ENCODE measurements around the gene CELSR1.
"Not testable (repeated sequence)": the region's sequence is repeated elsewhere in the genome, so short reads cannot be mapped to it uniquely, and the experiment has no call there.

Gene CELSR1

DNA sequence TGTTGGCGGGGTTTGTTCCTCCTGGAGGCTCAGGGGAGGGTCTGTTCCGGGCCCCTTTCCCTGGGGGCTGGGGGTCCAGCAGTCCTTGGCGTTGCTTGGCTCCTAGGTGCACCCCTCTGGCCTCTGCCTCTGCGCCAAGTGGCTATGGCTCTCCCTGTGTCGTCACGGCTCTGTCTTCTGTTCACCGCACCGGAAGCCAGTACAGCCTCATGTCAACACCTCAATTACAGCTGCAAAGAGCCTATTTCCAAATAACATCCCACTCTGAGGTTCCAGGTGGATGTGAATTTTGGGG is 64.8 kb downstream of the CELSR1 start:
- Mint-ChIP-seq H3K4me1 (ENCODE audit: low read depth) (no peaks in the 10 kb centered on the region), H3K27me3 (ENCODE audit: low read depth) (no peaks in the 10 kb centered on the region), H3K36me3 (ENCODE audit: low read depth) (peaks cover 2% of the 10 kb centered on the region), H3K4me3 (no peak overlapping the region), H3K9me3 (peaks cover 4% of the 10 kb centered on the region), H3K27ac (no peak overlapping the region)
- no peak for DNase-seq (ENCODE audit: low spot score)

DNA sequence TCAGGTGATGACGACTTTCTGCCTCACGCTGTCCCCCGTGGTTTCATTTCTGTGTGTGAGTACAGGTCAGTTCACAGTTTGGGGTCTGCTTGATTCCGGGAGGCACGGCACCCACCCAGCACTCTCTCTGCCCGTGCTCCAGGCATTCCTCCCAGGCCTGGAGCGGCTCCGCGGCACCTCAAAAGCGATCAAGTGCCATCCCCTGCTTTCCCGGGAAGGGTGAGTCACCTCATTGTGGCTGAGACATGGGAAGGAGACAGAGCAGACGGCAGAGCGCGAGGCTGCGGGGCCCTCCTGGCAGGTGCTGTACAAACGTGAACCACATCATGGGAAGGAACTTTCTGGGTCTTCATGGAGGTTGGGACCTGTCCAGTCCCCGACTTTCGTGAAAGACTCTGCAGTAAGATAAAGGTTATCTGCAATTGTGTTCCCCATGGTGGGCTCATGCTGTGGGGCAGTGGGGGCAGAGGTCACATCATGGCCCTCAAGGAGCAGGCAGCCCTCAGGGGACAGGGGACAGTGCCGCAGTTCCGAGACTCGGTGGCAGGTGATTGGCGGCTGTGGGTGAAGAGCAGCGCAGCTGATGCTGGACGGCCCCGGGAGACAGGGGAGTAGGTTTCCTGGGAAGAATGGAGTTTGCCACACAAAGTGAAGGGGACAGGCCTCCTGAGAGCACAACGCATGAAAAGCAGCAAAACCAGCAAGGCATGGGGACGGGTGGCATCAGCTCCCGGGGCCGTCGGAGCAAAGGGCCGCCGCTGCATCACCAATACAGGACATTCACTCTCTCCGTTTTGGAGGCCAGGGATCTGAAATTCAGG is 65.3 kb downstream of the CELSR1 start:
- DNase-seq (ENCODE audit: low spot score), result no peak
- no peak overlapping the region for H3K27ac Mint-ChIP-seq
- no peaks in the 10 kb centered on the region for H3K4me1 Mint-ChIP-seq (ENCODE audit: low read depth)
- H3K9me3 Mint-ChIP-seq, result peaks cover 4% of the 10 kb centered on the region
- H3K4me3 Mint-ChIP-seq, result no peak overlapping the region
- H3K36me3 Mint-ChIP-seq (ENCODE audit: low read depth), result peaks cover 2% of the 10 kb centered on the region
- no peaks in the 10 kb centered on the region for H3K27me3 Mint-ChIP-seq (ENCODE audit: low read depth)

DNA sequence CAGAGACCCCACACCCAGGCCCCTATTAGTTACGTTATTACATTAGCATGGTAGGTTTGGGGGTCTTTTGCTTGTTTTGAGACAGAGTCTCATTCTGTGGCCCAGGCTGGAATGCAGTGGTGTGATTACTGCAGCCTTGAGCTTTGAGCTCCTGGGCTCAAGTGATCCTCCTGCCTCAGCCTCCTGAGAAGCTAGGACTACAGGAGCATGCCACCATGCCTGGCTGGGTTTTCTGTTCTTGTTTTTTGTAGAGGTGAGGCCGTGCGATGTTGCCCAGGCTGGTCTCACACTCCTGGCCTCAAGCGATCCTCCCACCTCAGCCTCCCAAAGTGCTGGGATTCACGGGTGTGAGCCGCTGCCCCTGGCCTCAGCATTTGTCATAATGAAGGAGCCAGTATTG is 66.1 kb downstream of the CELSR1 start:
- not testable (repeated sequence) for H3K27ac Mint-ChIP-seq; H3K4me3 Mint-ChIP-seq; DNase-seq (ENCODE audit: low spot score); H3K36me3 Mint-ChIP-seq (ENCODE audit: low read depth); H3K27me3 Mint-ChIP-seq (ENCODE audit: low read depth); H3K9me3 Mint-ChIP-seq; H3K4me1 Mint-ChIP-seq (ENCODE audit: low read depth)

DNA sequence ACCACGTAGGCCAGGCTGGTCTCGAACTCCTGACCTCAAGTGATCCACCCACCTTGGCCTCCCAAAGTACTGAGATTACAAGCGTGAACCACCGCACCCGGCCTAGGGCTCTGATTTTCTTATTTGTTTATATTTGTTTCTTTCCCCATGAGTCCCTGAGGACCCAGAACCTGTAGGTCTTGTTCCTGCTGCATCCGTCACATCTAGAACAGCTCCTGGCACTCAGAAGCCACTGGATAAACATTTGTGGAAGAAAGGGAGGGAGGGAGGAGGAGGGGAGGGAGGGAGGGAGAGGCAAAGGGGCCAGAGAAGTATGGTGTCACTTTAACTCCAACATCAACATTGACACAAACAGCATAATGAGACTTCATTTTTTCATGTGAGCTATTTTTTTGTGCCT is 67.7 kb downstream of the CELSR1 start:
- Mint-ChIP-seq H3K36me3 (ENCODE audit: low read depth) (peaks cover 2% of the 10 kb centered on the region), H3K9me3 (peaks cover 4% of the 10 kb centered on the region), H3K27ac (no peak overlapping the region), H3K27me3 (ENCODE audit: low read depth) (no peaks in the 10 kb centered on the region), H3K4me3 (no peak overlapping the region), H3K4me1 (ENCODE audit: low read depth) (no peaks in the 10 kb centered on the region)
- DNase-seq (ENCODE audit: low spot score), result no peak

DNA sequence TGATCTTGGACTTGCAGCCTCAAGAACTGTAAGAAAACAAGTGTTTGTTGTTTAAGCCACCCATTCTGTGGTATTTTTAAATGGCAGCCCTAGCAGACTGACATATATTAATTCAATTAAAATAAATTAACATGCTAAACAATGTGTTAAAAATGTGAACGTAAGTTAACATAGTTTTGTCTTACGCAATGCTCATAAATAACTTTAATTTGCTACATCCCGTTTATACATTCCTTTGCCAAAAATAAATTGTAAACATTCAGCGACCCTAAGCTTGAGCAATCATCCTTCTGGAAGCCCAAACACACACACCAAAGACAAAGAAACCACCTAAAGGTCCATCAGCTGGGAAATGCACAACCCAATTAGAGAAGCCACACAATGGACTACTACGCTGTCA is 70.4 kb downstream of the CELSR1 start:
- no peaks in the 10 kb centered on the region for H3K27me3 Mint-ChIP-seq (ENCODE audit: low read depth)
- H3K4me1 Mint-ChIP-seq (ENCODE audit: low read depth), result no peaks in the 10 kb centered on the region
- peaks cover 4% of the 10 kb centered on the region for H3K9me3 Mint-ChIP-seq
- no peak for DNase-seq (ENCODE audit: low spot score)
- H3K4me3 Mint-ChIP-seq, result no peak overlapping the region
- H3K27ac Mint-ChIP-seq, result no peak overlapping the region
- H3K36me3 Mint-ChIP-seq (ENCODE audit: low read depth), result peaks cover 2% of the 10 kb centered on the region

DNA sequence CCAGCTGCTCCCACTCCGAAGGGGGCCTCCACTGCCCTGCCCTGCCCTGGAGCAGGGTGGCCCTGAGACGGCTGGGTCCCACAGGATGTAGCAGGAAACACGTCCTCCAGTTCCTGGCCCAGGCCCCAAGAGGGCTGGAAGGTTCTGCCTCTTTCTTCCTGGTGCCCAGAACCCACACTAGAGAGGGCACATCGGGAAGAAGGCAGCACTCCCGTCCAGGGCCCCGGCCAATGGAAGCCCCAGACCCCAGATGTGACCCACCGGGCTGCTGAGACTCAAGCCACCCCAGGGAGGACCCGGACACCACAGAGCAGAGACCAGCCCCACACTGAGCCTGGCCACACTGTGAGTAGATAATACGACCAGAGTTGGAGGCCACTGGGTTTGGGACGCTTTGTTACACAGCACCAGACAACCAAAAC is 71.2 kb downstream of the CELSR1 start:
- no peak overlapping the region for H3K27ac Mint-ChIP-seq
- H3K4me1 Mint-ChIP-seq (ENCODE audit: low read depth), result no peaks in the 10 kb centered on the region
- no peak overlapping the region for H3K4me3 Mint-ChIP-seq
- H3K9me3 Mint-ChIP-seq, result peaks cover 4% of the 10 kb centered on the region
- DNase-seq (ENCODE audit: low spot score), result no peak
- no peaks in the 10 kb centered on the region for H3K27me3 Mint-ChIP-seq (ENCODE audit: low read depth)
- peaks cover 2% of the 10 kb centered on the region for H3K36me3 Mint-ChIP-seq (ENCODE audit: low read depth)

DNA sequence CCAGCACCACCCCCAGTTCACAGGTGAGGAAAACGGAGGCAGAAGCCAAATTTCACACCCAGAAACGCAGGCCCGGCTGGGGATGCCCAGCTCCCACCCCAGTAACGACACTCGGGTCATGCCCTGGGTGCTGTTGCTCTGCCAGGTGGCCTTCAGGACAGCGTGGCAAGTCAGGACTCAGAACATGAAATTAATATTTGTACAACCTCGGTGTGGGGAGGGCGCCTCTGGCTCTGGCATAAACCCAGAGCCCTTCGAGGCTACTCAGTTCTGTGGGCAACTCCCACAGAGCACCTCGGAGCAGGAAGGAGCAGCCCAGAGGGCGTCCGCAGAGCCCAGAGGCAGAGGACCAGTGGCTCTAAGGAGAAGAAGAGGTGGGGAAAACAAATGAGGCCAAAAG is 71.6 kb downstream of the CELSR1 start:
- no peaks in the 10 kb centered on the region for H3K27me3 Mint-ChIP-seq (ENCODE audit: low read depth)
- no peak for DNase-seq (ENCODE audit: low spot score)
- no peak overlapping the region for H3K27ac Mint-ChIP-seq
- H3K4me3 Mint-ChIP-seq, result no peak overlapping the region
- H3K36me3 Mint-ChIP-seq (ENCODE audit: low read depth), result peaks cover 2% of the 10 kb centered on the region
- no peaks in the 10 kb centered on the region for H3K4me1 Mint-ChIP-seq (ENCODE audit: low read depth)
- H3K9me3 Mint-ChIP-seq, result peaks cover 4% of the 10 kb centered on the region

DNA sequence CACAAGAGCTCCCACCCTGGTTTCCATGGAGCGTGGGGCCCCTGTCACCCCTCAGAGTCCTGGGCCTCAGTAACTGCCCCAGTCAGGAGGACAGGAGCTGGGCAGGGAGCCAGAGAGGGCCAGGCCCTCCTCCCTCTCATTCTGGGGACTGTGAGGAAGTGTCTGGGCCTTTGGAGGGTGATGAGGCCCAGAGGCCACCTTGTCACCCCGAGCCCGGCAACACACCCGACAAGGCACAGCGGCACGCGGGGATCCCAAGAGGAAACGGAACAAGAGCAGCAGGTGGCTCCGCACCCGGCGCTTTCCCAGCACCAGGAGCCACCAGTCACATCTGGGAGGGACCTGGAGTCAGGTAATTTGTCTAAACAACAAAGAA is 72.1 kb downstream of the CELSR1 start:
- Mint-ChIP-seq H3K27me3 (ENCODE audit: low read depth) (no peaks in the 10 kb centered on the region), H3K4me3 (no peak overlapping the region), H3K27ac (no peak overlapping the region), H3K4me1 (ENCODE audit: low read depth) (no peaks in the 10 kb centered on the region), H3K36me3 (ENCODE audit: low read depth) (peaks cover 2% of the 10 kb centered on the region), H3K9me3 (peaks cover 4% of the 10 kb centered on the region)
- DNase-seq (ENCODE audit: low spot score), result no peak

DNA sequence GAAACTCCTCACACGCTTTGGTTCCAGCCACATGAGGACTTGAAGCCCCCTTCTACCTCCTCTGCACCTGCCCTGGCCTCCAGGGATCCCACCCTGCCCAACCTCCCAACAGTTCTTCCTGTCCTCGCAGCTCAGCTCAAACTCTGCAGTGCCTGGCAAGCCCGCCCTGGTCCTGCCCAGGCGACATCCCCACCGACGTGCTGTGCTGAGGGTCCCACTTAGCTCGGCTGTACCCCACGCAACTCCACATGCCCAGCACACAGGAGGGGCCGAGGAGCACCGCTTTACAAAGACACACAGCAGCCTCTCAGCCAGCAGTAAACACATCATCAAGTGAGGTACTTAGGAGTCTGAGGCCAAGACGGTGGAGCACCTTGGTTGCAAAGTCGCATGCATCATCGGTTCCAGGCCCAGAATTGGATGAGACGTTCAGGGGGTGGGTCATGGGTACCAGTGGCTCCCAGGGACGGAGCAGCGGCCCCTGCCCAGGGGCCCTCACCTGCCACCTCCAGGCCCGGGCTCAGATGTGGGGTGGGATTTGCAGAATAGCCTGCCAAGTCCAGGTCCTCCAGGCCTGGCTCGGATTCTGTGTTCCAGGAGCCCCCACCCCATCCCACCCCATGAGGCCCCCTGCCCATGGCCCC is 72.6 kb downstream of the CELSR1 start:
- Mint-ChIP-seq H3K4me3 (no peak overlapping the region), H3K4me1 (ENCODE audit: low read depth) (no peaks in the 10 kb centered on the region), H3K9me3 (peaks cover 4% of the 10 kb centered on the region), H3K36me3 (ENCODE audit: low read depth) (peaks cover 2% of the 10 kb centered on the region), H3K27me3 (ENCODE audit: low read depth) (no peaks in the 10 kb centered on the region), H3K27ac (no peak overlapping the region)
- DNase-seq (ENCODE audit: low spot score), result no peak

DNA sequence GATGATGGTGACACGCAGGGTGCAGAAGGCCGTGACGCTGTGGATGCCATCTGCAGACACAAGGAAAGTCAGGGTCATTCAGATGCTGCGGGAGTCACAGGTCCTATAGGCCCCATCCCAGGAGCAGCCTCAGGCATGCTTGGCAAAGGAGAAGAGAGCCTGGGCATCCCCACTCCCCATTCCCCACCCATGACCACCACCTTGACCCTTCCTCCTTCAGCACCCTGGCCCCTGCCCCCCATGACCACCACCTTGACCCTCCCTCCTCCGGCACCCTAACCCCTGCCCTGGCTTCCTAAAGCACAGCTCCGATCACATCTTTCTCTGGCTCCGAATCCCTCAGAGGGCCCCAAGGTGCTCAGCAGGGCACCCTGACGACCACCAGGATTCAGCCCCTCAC is 73.1 kb downstream of the CELSR1 start:
- H3K27ac Mint-ChIP-seq, result no peak overlapping the region
- H3K27me3 Mint-ChIP-seq (ENCODE audit: low read depth), result no peaks in the 10 kb centered on the region
- no peak overlapping the region for H3K4me3 Mint-ChIP-seq
- H3K9me3 Mint-ChIP-seq, result no peaks in the 10 kb centered on the region
- H3K36me3 Mint-ChIP-seq (ENCODE audit: low read depth), result peaks cover 2% of the 10 kb centered on the region
- no peak for DNase-seq (ENCODE audit: low spot score)
- no peaks in the 10 kb centered on the region for H3K4me1 Mint-ChIP-seq (ENCODE audit: low read depth)

DNA sequence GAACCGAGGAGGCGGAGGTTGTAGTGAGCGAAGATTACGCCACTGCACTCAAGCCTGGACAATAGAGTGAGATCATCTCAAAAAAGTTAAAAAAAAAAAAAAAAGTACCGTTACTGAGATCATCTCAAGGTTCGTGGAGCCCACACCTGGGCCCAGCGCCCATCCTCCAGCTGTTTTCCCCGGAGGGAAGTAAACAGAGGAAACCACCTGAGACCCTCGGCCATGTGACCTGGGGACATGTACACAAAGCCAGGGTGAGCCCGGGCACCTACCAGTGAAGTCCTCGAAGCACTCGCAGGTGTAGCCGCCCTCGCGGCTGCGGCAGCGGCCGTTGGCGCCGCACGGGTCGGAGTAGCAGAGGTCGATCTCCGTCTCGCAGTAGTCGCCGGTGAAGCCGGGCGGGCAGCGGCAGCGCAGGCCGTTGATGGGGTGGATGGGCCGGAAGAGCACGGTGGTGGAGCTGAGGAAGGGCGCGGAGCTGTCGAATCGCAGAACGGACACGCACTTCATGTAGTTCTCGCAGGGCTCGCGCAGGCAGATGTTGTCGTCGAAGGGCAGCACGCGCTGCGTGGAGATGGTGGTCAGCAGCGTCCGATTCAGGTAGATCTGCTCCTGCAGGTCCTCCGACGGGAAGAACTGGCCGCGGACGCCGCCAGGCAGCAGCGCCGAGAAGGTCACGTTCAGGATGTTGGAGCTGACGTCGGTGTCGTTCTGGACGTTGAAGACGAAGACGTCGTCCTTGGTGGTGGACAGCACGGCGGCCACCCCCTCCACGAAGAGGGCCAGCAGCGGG is 73.8 kb downstream of the CELSR1 start:
- no peak overlapping the region for H3K27ac Mint-ChIP-seq
- H3K27me3 Mint-ChIP-seq (ENCODE audit: low read depth), result no peaks in the 10 kb centered on the region
- no peak overlapping the region for H3K4me3 Mint-ChIP-seq
- H3K9me3 Mint-ChIP-seq, result no peaks in the 10 kb centered on the region
- peaks cover 2% of the 10 kb centered on the region for H3K36me3 Mint-ChIP-seq (ENCODE audit: low read depth)
- DNase-seq (ENCODE audit: low spot score), result no peak
- H3K4me1 Mint-ChIP-seq (ENCODE audit: low read depth), result no peaks in the 10 kb centered on the region

DNA sequence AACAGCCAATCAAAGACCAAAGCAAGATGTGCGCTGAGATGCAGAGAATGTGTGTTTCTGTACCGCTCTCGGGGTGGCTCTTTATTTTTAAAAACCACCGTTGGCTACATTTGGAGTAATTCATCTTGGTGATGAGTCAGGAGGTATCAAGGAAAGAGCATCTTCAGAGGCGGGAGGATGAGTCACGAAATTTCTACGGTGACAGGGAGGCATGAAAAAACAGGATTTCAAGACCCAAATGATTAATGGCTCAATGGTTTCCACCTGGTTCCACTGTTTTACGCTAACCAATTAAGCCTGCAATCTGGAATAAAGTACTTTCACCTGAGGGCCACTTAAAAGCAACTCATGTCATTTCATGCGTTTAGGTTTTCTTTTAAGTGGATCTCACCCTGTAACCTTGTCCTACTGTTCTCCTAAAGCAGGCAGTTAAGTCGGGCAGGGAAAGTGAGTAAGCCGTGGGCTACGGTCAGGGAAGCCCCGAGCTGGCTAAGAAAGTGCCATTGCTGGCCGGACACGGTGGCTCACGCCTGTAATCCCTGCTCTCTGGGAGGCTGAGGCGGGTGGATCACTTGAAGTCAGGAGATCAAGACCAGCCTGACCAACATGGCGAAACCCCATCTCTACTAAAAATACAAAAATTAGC is 74.6 kb downstream of the CELSR1 start:
- Mint-ChIP-seq H3K9me3 (no peaks in the 10 kb centered on the region), H3K27ac (no peak overlapping the region), H3K36me3 (ENCODE audit: low read depth) (no peaks in the 10 kb centered on the region), H3K27me3 (ENCODE audit: low read depth) (no peaks in the 10 kb centered on the region), H3K4me3 (no peak overlapping the region), H3K4me1 (ENCODE audit: low read depth) (no peaks in the 10 kb centered on the region)
- no peak for DNase-seq (ENCODE audit: low spot score)

DNA sequence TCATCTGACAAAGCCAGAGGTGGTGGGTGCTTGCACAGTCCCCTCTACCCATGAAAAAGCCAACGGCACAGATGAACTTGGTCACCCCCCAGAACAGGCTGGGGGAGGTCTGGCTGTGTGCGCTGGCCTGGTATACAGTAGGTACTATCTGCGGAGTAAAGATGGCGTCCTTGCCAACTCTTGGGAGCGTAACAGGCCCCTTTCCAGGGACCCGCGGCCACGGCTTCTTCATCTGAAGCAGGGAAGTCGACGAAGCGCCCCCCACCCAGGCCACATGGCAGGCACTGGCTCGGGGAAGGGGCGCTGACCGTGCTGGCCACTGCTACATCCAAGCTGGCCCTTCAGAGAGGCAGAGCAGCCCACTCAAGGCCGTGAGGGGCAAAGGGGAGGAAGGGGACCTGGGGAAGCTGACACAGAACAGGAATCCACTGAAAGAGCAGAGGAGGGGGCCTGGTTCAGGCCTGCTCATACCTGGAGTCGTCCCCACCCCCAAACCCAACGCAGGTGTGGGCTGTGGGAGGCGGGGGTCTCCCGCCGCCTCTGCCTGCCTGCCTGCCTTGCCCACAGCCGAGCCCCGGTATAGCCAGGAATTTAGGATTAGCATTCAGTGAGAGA is 75.7 kb downstream of the CELSR1 start:
- H3K27ac Mint-ChIP-seq, result no peak overlapping the region
- DNase-seq (ENCODE audit: low spot score), result no peak
- no peaks in the 10 kb centered on the region for H3K27me3 Mint-ChIP-seq (ENCODE audit: low read depth)
- no peaks in the 10 kb centered on the region for H3K36me3 Mint-ChIP-seq (ENCODE audit: low read depth)
- no peak overlapping the region for H3K4me3 Mint-ChIP-seq
- H3K9me3 Mint-ChIP-seq, result no peaks in the 10 kb centered on the region
- no peaks in the 10 kb centered on the region for H3K4me1 Mint-ChIP-seq (ENCODE audit: low read depth)

DNA sequence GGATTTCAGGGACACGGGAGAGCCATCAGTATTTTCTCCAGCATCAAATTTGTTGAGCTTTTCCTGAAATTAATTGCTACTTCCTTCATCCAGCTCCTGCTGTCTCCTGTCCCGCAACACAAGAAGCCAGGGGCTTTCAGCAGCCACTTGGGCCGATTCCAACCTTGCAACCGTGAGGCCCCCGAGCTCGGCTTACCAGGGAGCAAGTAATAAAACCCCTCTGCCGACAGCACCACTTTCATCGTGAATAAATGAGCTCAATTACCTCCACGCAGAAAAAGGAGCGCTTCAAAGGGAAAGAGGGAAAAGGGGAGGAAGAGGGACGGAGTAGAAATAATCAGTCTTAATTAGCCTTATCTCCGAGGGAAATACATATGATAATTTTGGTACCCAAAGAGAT is 76.6 kb downstream of the CELSR1 start:
- no peaks in the 10 kb centered on the region for H3K36me3 Mint-ChIP-seq (ENCODE audit: low read depth)
- no peak overlapping the region for H3K27ac Mint-ChIP-seq
- no peaks in the 10 kb centered on the region for H3K9me3 Mint-ChIP-seq
- H3K4me3 Mint-ChIP-seq, result no peak overlapping the region
- no peak for DNase-seq (ENCODE audit: low spot score)
- no peaks in the 10 kb centered on the region for H3K27me3 Mint-ChIP-seq (ENCODE audit: low read depth)
- no peaks in the 10 kb centered on the region for H3K4me1 Mint-ChIP-seq (ENCODE audit: low read depth)

Data from T-helper 2 cell treated with Interferon-gamma antibody and Interleukin-4, amounts not matched to agents 5 μg/mL and 100 μg/mL, for 36 hours (primary cell).